ENCODE measurements around the gene F11.

The F11 gene

GRCh38 chr4:186296481-186296880 is 30.5 kb downstream of the F11 start:
- no peak overlapping the region for H3K27ac ChIP-seq (ENCODE audit: low read depth, low read length)
- H4K20me1 ChIP-seq (ENCODE audit: control insufficient read depth, insufficient read depth, low read depth, low read length) = no peaks in the 10 kb centered on the region
- H3K4me1 ChIP-seq (ENCODE audit: control insufficient read depth, low read length) = no peaks in the 10 kb centered on the region
- H3K79me2 ChIP-seq (ENCODE audit: control insufficient read depth, low read length) = no peaks in the 10 kb centered on the region
- no peaks in the 10 kb centered on the region for H3K9me3 ChIP-seq (ENCODE audit: control insufficient read depth, insufficient read depth, low read length)
- H3K9me2 ChIP-seq (replicated peaks; ENCODE audit: control insufficient read depth, low read length) = no peaks in the 10 kb centered on the region
- H3F3A ChIP-seq (ENCODE audit: control insufficient read depth, insufficient read depth) = no peaks in the 10 kb centered on the region
- no peak for TF ChIP-seq EZH2phosphoT487 (IDR thresholded peaks at IDR 0.05; ENCODE audit: borderline replicate concordance, low read length)
- TF ChIP-seq, protein P1, sequence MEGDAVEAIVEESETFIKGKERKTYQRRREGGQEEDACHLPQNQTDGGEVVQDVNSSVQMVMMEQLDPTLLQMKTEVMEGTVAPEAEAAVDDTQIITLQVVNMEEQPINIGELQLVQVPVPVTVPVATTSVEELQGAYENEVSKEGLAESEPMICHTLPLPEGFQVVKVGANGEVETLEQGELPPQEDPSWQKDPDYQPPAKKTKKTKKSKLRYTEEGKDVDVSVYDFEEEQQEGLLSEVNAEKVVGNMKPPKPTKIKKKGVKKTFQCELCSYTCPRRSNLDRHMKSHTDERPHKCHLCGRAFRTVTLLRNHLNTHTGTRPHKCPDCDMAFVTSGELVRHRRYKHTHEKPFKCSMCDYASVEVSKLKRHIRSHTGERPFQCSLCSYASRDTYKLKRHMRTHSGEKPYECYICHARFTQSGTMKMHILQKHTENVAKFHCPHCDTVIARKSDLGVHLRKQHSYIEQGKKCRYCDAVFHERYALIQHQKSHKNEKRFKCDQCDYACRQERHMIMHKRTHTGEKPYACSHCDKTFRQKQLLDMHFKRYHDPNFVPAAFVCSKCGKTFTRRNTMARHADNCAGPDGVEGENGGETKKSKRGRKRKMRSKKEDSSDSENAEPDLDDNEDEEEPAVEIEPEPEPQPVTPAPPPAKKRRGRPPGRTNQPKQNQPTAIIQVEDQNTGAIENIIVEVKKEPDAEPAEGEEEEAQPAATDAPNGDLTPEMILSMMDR (IDR thresholded peaks at IDR 0.05; ENCODE audit: low read depth, low read length, poor library complexity, severe bottlenecking) = no peak
- no peaks in the 10 kb centered on the region for H3K27me3 ChIP-seq (ENCODE audit: control insufficient read depth, low read length)
- H3K36me3 ChIP-seq (ENCODE audit: control insufficient read depth, low read length) = no peaks in the 10 kb centered on the region
- no peak overlapping the region for H3K4me3 ChIP-seq (ENCODE audit: low read length)
- no peak overlapping the region for H3K4me2 ChIP-seq (ENCODE audit: low read length)

GRCh38 chr4:186297013-186297645 is 31.1 kb downstream of the F11 start:
- Histone ChIP-seq H3K4me2 (ENCODE audit: low read length) (no peak overlapping the region), H3K9me3 (ENCODE audit: control insufficient read depth, insufficient read depth, low read length) (no peaks in the 10 kb centered on the region), H4K20me1 (ENCODE audit: control insufficient read depth, insufficient read depth, low read depth, low read length) (no peaks in the 10 kb centered on the region), H3K9me2 (replicated peaks; ENCODE audit: control insufficient read depth, low read length) (no peaks in the 10 kb centered on the region), H3F3A (ENCODE audit: control insufficient read depth, insufficient read depth) (no peaks in the 10 kb centered on the region), H3K79me2 (ENCODE audit: control insufficient read depth, low read length) (no peaks in the 10 kb centered on the region), H3K4me3 (ENCODE audit: low read length) (no peak overlapping the region), H3K27me3 (ENCODE audit: control insufficient read depth, low read length) (peaks cover 3% of the 10 kb centered on the region; the same call in 1 of the 2 replicates), H3K4me1 (ENCODE audit: control insufficient read depth, low read length) (no peaks in the 10 kb centered on the region), H3K27ac (ENCODE audit: low read depth, low read length) (no peak overlapping the region), H3K36me3 (ENCODE audit: control insufficient read depth, low read length) (no peaks in the 10 kb centered on the region)
- TF ChIP-seq, protein P1 (IDR thresholded peaks at IDR 0.05; ENCODE audit: low read depth, low read length, poor library complexity, severe bottlenecking) = peak; percentile 58
- TF ChIP-seq EZH2phosphoT487 (IDR thresholded peaks at IDR 0.05; ENCODE audit: borderline replicate concordance, low read length) = no peak

DNA sequence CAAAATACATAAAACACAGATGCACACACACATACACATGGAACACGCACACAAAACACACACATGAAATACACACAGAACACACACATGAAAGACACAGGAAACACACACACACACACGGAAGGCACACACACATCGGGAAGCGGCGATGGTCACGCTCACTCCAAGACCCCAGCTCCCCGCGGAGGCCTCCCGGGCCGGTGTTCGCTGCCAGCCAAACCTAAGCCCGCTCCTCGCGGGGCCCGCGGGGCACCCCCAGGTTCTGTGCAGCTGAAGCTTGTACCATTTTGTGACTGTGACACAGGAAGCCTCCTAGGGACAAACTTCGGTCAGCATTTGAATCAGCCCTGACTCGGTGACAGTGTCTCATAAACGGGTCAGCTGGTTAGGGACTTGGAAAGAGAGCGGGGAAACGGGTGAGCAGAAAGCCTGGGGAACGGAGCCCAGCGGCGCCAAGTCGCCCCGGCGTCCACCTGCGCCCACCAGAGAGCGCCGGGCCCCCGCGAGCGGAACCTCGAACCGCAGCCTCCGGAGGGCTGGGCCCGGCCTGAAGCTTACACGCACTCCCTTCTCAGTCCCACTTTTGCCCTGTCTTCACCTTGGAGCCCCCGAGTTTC is 32.1 kb downstream of the F11 start:
- Histone ChIP-seq H3K9me2 (replicated peaks; ENCODE audit: control insufficient read depth, low read length) (no peaks in the 10 kb centered on the region), H4K20me1 (ENCODE audit: control insufficient read depth, insufficient read depth, low read depth, low read length) (no peaks in the 10 kb centered on the region), H3K27me3 (ENCODE audit: control insufficient read depth, low read length) (peaks cover 3% of the 10 kb centered on the region; the same call in 1 of the 2 replicates), H3F3A (ENCODE audit: control insufficient read depth, insufficient read depth) (no peaks in the 10 kb centered on the region), H3K4me2 (ENCODE audit: low read length) (no peak overlapping the region), H3K4me3 (ENCODE audit: low read length) (no peak overlapping the region), H3K36me3 (ENCODE audit: control insufficient read depth, low read length) (no peaks in the 10 kb centered on the region), H3K79me2 (ENCODE audit: control insufficient read depth, low read length) (no peaks in the 10 kb centered on the region), H3K27ac (ENCODE audit: low read depth, low read length) (no peak overlapping the region), H3K9me3 (ENCODE audit: control insufficient read depth, insufficient read depth, low read length) (no peaks in the 10 kb centered on the region), H3K4me1 (ENCODE audit: control insufficient read depth, low read length) (no peaks in the 10 kb centered on the region)
- no peak for TF ChIP-seq EZH2phosphoT487 (IDR thresholded peaks at IDR 0.05; ENCODE audit: borderline replicate concordance, low read length)
- TF ChIP-seq, protein P1 (IDR thresholded peaks at IDR 0.05; ENCODE audit: low read depth, low read length, poor library complexity, severe bottlenecking) = no peak
